SH-SY5Y (cell line): Measurements from ENCODE around the gene PRF1.

Source experiments
- GATA2 ChIP-seq: IDR thresholded peaks from 2 replicates; pipeline ENCODE4 v1.6.1; 2011; ENCODE audit warnings: mild to moderate bottlenecking, low read depth, low read length
- GATA3 ChIP-seq: IDR thresholded peaks from 2 replicates; pipeline ENCODE4 v1.6.1; 2011; ENCODE audit warnings: low read depth, mild to moderate bottlenecking, low read length, moderate library complexity

DNA sequence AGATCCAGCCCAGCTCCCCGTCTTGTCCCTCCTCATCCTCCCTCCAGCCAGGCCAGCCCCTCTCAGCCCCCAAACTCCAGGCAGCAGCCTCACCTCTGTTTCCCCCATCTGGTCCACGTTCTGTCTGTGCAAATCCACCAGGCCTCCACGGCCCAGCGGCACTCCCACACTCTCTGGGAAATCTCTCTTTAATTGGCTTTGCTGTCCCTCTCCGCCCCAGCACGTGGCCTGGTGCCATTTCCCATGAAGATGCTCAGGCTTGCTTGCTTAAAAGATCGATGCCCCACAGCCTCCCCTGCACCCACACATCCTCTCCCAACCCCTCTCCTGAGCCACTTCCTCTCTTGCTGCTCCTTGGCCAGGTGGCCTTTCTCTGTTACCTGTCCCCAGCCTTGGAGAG is 39.3 kb downstream of the PRF1 start:
- no peak for TF ChIP-seq GATA3
- TF ChIP-seq GATA2: no peak
